SW 1271 (cell line): ENCODE measurements around the gene ZNF692.
"Not testable (repeated sequence)": the region's sequence is repeated elsewhere in the genome, so short reads cannot be mapped to it uniquely, and the experiment has no call there.

Experiments used
- DNase-seq, 2 experiments: peaks; one replicate each; lab custom pipeline; 2025; lab: John Stamatoyannopoulos, UW

Gene ZNF692

DNA sequence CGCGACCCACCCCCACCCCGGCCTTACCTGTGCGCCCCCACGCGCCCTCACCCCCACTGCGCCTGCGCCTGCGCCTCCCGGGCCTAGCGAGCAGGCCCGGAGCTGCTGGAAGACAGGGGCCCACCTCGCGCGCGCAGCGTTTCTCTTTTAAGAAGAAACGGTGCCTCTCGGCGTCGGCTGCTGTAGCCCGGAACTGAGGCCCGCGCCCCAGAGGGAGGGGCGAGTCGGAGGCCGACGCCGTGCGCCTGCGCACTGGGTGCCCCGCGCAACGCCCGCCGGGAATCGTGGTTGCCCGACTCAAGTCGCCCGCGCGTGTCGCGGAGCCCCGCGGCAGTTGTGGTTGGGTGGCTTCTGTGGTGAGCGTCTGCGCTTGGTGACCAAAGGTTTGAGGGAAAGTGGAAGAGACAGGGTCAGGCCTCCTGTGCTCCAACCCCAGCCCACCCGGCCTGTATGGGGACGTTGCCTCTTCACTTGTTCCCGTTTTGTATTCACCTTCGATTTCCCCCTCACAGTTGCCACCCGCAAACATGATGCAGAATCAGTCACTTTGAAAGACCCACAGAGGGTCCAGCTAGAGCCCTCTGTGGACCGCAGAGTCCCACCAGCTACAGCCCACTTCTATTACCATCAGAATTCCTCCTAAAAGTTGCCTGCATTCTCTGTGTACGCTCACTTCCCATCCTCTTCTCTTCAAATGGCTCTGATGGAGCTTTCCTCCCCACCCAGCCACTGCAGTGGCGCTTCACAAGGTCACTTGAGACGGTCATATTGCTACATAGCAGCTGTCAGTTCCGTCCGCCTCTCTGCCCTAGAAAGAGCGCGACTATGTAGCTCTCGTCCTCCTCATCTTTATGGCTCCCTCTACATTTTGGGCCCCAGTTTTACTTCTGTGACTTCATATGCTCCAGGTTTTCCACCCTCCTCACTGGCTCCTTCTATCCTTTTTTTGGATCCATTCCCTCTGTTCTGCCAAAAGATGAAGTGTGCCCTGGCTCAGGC lies at the start of gene ZNF692:
TSS of gene ZNF692 (minus strand) at position 195 of the 999 bp plus-strand sequence. CDS start 776 bp downstream, outside the sequence.
- peak; percentile 99 for DNase-seq

DNA sequence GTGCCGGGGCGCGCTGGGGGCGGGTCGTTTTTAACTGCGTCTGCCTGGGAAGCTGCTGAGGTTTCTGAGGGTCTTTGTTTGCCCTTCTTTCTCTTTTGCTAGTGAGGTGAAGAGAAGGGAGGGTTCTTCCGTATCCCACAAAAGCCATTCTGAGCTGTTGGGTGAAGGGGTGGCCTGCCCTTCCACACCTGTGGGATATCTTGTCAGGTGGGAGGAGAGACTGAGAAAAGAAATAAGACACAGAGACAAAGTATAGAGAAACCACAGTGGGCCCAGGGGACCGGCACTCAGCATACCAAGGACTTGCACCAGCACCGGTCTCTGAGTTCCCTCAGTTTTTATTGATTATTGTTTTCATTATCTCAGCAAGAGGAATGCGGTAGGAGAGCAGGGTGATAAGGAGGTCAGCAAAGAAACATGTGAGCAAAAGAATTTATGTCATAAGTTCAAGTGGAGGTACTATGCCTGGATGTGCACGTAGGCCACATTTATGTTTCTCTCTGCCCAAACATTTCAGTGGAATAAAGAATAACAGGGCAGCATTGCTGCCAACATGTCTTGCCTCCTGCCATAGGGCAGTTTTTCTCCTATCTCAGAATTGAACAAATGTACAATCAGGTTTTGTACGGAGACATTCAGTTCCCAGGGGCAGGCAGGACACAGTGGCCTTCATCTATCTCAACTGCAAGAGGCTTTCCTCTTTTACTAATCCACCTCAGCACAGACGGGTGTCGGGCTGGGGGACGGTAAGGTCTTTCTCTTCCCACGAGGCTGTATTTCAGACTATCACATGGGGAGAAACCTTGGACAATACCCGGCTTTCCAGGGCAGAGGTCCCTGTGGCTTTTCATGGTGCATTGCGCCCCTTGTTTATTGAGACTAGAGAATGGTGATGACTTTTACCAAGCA lies 48.1 kb upstream of the ZNF692 start:
- DNase-seq, result peak in 1 of 2 experiments; percentile 42

DNA sequence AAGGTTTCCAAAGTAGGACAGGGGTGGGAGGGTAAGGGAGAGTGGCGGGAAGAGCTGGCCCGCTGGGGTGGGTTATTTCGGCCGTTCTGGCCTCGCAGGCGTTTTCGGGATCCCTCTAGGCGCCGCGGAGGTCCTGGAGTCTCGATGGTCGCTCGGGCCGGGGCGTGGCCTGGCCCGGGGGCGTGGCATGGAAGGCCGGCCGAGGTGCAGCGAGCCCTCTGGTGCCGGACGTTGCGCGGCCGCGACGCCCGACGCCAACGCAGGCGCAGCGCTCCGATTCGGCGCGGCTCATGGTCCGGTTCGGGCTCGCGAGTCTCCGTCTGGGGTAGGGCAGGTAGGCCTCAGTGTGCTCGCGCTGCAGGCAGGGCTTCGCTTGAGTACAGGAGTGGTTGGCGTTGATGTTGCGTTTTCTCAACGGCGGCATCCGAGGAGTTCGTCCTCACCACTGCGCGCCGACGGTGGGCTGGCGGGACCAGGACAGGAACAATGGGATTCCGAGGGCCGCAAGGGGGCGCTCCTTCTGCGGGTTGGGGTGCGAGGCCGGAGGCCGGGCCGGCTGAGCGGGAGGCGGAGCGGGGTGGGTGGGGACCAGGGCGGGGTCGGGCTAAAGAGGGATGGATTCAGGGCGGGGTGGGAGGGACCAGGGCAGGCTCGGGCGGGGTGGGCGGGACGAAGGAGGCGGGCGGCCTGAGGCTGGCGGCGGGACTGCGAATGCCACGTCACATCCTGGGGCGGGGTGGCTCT lies 47.3 kb upstream of the ZNF692 start, which contains the start of gene PGBD2:
TSS of gene PGBD2 (plus strand) at position 227 of the 744 bp plus-strand sequence. CDS start 7,628 bp downstream, outside the sequence.
- peak; percentile 93 to 99 for DNase-seq

GRCh38 chr1:248905662-248906008 lies 46.8 kb upstream of the ZNF692 start:
- no peak for DNase-seq

DNA sequence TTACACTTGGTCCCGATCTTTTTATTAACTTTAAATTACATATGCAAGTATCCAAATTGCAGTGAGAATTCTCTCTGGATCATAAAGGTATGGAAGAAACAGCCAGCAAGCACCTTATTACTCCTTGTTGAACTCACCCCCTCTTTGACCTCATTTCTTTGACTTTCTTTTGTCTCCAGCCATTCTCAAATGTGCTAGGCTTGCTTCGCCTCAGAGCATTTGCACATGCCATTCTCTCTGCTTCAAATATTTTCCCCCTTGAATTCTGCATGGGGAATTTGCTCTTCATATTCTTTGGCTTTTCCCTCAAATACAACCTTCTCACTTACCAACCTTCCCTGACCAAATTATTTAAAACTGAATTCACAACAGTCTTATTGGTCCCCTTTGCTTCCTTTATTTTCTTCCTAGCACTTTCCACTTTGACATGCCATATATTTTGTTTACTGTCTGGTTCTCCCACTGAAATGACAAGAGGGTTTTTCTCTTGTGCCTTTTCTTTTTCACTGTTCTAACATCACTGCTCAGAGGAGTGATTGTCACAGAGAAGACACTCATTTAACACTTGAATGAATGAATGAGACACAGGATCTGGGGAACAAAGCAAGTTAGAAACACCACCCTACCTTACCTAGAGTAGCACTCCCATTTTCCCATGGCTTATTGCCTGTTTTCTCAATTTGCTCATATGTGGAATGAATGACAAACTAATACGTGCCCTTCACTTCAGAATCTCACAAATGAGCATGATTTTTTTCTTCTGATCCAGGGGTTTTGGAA lies 45.7 kb upstream of the ZNF692 start:
- DNase-seq, result no peak

DNA sequence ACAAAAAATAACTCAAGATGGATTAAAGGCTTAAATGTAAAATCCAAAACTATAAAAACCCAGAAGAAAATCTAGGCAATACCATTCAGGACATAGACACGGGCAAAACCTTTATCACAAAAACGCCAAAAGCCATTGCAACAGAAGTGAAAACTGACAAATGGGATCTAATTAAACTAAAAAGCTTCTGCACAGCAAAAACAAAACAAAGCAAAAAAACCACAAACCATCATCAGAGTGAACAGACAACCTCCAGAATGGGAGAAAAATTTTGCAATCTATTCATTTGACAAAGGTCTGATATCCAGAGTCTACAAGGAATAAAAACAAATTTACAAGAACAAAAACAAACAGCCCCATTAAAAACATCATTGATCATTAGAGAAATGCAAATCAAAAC lies 42.7 kb upstream of the ZNF692 start:
- DNase-seq, result no peak

DNA sequence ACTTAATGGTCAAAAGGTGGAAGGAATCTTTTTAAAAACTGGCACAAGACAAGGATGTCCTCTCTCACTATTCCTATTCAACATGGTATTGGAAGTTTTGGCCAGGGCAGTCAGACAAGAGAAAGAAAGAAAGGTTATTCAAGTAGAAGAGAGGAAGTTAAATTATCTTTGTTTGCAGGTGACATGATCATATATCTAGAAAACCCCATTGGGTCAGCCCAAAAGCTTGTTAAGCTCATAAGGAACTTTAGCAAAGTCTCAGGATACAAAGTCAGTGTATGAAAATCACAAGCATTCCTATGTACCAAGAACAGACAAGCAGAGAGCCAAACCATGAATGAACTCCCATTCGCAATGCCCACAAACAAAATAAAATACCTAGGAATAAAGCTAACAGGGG lies 41.8 kb upstream of the ZNF692 start:
- no peak for DNase-seq

DNA sequence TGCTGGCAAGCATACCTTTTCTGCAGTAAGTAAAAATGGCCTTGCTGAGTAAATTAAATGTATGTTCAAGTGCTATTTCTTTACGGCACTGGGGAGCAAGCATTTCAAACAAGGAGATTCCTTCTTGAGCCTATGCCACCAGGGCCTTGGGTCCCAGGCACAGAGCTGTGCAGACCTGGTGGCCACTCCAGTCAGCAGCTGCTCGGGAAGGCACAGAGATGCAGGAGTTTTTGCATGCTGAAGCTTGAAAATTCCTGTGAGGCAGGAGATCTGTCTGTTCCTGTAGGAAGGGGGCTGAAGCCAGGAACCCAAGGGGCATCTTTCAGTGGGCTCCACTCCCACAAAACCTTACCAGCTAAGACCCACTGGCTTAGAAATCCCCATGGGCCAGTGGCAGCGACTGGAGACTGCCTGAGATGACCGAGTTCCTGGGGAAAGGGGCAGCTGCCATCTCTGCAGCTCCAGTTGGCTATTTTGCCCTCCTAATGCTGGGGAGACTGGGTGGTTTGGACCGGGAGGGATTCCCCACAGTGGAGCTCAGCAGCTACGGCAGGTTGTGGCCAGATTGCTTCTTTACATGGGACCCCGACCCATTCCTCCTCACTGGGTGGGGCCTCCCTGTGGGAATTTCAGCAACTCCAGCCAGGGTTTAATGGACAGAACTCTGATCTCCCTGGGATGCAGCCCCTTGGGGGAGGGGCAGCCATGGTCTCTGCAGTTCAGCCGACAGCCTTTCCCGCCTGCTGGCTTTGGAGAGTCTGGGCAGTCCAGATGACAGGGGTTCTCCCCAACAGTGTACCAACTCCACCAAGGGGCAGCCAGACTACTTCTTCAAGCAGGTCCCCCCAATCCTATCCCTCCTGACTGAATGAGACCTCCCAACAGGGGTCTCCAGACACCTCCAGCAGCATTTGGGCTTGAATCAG lies 38.8 kb upstream of the ZNF692 start:
- DNase-seq, result no peak

GRCh38 chr1:248894837-248895236 lies 36.0 kb upstream of the ZNF692 start:
- no peak for DNase-seq

- no peak for DNase-seq
These were observed 33.7 kb upstream of the ZNF692 start for GRCh38 chr1:248892590-248892989.

DNA sequence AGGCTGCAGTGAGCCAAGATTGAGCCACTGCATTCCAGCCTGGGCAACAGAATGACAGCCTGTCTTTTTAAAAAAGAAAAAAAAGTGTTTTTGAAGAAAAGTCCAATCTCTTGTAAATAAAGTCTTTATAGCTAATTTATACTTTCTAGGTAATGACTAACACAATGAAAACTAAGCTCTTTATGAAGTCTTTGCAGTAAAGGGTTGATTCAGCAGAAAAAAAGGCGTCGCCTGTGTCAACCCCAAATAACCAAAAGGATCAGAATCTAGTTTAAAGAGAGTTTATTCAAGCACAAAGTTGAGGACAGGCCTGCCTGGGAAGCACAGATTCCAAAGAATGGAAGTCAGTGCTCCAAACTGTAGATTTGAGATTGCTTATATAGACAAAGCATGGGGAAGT lies 32.9 kb upstream of the ZNF692 start:
- DNase-seq, result no peak

GRCh38 chr1:248890549-248891498 lies 31.9 kb upstream of the ZNF692 start:
- no peak for DNase-seq

DNA sequence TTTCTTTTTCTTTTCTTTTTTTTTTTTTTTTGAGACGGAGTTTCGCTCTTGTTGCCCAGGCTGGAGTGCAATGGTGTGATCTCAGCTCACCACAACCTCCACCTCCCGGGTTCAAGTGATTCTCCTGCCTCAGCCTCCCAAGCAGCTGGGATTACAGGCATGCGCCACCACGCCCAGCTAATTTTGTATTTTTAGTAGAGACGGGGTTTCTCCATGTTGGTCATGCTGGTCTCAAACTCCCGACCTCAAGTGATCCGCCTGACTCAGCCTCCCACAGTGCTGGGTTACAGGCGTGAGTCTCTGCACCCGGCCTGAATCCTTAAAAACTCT lies 31.0 kb upstream of the ZNF692 start:
- not testable (repeated sequence) for DNase-seq

GRCh38 chr1:248886237-248886895 lies 27.5 kb upstream of the ZNF692 start:
- no peak for DNase-seq

DNA sequence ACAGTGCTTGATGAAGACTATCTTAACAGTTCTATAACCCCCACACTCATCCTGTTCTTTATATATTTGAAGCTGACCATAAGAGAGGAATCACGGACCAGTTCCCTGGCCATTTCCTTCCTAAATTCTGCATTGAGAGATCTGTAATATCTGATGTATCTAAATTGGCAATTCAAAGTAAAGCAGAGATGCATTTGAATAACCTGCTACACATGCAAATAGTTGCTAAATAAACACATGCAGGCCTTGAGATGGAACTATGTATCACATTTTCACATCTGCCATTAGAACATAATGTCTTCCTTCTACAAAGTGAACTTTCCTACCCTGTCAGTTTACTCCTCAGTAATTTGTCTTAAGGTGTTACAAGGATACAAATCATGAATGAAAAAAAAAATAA lies 26.8 kb upstream of the ZNF692 start:
- no peak for DNase-seq

DNA sequence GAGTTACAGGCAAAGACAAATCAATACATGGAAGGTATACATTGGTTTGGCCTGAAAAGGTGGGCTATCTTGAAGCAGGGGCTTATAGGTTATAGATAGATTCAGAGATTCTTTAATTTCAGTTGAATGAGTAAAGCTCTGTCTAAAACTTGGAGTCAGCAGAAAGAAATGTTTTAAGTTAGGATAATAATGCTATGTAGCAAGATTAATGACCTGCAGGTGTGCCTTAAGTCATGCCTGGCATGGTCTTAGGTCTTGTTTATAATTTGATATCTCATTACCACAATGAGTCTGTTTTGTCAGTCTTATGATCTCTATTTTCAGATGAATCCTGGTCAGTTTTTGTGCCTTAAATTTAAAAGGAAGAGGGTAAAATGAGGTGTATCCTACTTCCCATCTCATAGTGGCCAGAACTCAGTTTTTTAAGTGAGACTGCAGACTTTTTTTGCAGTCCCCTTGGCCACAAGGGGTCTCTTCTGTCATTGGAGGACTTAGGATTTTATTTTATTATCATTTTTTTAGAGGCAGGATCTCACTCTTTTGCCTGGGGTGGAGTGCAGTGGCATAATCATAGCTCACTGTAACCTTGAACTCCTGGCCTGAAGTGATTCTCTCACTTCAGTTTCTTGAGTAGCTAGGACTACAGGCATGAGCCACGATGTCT lies 25.9 kb upstream of the ZNF692 start:
- DNase-seq, result no peak

- not testable (repeated sequence) for DNase-seq
These were observed 23.5 kb upstream of the ZNF692 start for GRCh38 chr1:248882427-248882826.

GRCh38 chr1:248881261-248881660 lies 22.4 kb upstream of the ZNF692 start:
- no peak for DNase-seq
